Measurements from ENCODE around the gene ASB18.

GRCh38 chr2:236207472-236207871 is 56.7 kb downstream of the ASB18 start:
- TF ChIP-seq, protein P1, sequence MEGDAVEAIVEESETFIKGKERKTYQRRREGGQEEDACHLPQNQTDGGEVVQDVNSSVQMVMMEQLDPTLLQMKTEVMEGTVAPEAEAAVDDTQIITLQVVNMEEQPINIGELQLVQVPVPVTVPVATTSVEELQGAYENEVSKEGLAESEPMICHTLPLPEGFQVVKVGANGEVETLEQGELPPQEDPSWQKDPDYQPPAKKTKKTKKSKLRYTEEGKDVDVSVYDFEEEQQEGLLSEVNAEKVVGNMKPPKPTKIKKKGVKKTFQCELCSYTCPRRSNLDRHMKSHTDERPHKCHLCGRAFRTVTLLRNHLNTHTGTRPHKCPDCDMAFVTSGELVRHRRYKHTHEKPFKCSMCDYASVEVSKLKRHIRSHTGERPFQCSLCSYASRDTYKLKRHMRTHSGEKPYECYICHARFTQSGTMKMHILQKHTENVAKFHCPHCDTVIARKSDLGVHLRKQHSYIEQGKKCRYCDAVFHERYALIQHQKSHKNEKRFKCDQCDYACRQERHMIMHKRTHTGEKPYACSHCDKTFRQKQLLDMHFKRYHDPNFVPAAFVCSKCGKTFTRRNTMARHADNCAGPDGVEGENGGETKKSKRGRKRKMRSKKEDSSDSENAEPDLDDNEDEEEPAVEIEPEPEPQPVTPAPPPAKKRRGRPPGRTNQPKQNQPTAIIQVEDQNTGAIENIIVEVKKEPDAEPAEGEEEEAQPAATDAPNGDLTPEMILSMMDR (IDR thresholded peaks at IDR 0.05; ENCODE audit: extremely low read depth in 1 of 2, insufficient read depth in 1 of 2, low read depth in 1 of 2, low read length in 2 of 2) = no peak
- TF ChIP-seq POLR2AphosphoS5 (IDR thresholded peaks at IDR 0.05; ENCODE audit: insufficient read depth, low read depth, low read length) (no peak), POLR2A (IDR thresholded peaks at IDR 0.05; ENCODE audit: low read depth, low read length) (no peak), EZH2 (IDR thresholded peaks at IDR 0.05; ENCODE audit: borderline replicate concordance, low read depth, low read length, severe bottlenecking) (no peak), JUN (IDR thresholded peaks at IDR 0.05; ENCODE audit: borderline replicate concordance, insufficient read depth, insufficient read length, low read depth) (no peak), MAX (IDR thresholded peaks at IDR 0.05; ENCODE audit: insufficient read depth, insufficient read length) (no peak), GATA2 (IDR thresholded peaks at IDR 0.05; ENCODE audit: insufficient read depth, insufficient read length, low read depth, low read length) (no peak), MYC (IDR thresholded peaks at IDR 0.05; ENCODE audit: low read depth, low read length) (no peak)

Measured in endothelial cell of umbilical vein (primary cell).